ENCODE data around the gene ZNF548. TPM values are rescaled to one million over a fixed set of nuclear protein-coding genes. Genes with fewer than 3 reads are reported as not detected.

Gene ZNF548
- total and polyA plus RNA-seq, 2 donors (not counting 1 experiment from before 2014, with no cell fraction given), result 52.5 to 83.8 TPM

- ChIA-PET CTCF (no interaction called here), POLR2A (no interaction called here)
- no peak for DNase-seq
- TF ChIP-seq EZH2 (IDR thresholded peaks at IDR 0.05; ENCODE audit: borderline replicate concordance, insufficient read depth, low read depth, low read length, poor library complexity, severe bottlenecking), result no peak
- TF ChIP-seq CTCF (IDR thresholded peaks at IDR 0.05), result no peak
- no peak overlapping the region for H3K4me2 ChIP-seq (replicated peaks; ENCODE audit: low read depth, low read length, poor library complexity, severe bottlenecking)
- intact Hi-C loops (cut with micrococcal nuclease), result loop anchor here (10.0 kb wide), 1 partner anchor 624 kb away; the partner anchor contains the start of gene ZNF606
- H3K36me3 ChIP-seq (replicated peaks in 1 of 2; ENCODE audit: control extremely low read depth in 1 of 2, control insufficient read depth in 1 of 2, extremely low read depth in 1 of 2, insufficient read depth in 2 of 2, low read length in 1 of 2), result peaks cover 2 to 18% of the 10 kb centered on the region in 2 experiments
- ATAC-seq (ENCODE audit: low read depth), result no peak
- no peak overlapping the region for H3K4me3 ChIP-seq (ENCODE audit: control extremely low read depth in 1 of 5, extremely low read depth in 1 of 5, insufficient read depth in 1 of 5, low read depth in 2 of 5, low read length in 4 of 5)
- Mint-ChIP-seq H3K4me1 (no peaks in the 10 kb centered on the region), H3K9me3 (ENCODE audit: insufficient read depth) (peaks cover 11% of the 10 kb centered on the region), H3K4me3 (no peak overlapping the region), H3K27me3 (no peaks in the 10 kb centered on the region), H3K27ac (no peak overlapping the region)
- no peaks in the 10 kb centered on the region for H4K20me1 ChIP-seq (ENCODE audit: control insufficient read depth, insufficient read depth, low read length, poor library complexity, severe bottlenecking)
- no peaks in the 10 kb centered on the region for H3K27me3 ChIP-seq (replicated peaks in 1 of 4; ENCODE audit: control extremely low read depth in 1 of 4, control insufficient read depth in 3 of 4, insufficient read depth in 4 of 4, low read length in 3 of 4)
- H3K9ac ChIP-seq (ENCODE audit: low read length), result no peak overlapping the region
- H3K27ac ChIP-seq (ENCODE audit: low read length in 2 of 2), result no peak overlapping the region
- H3K9me3 ChIP-seq (ENCODE audit: control extremely low read depth in 1 of 3, control insufficient read depth in 2 of 3, insufficient read depth in 1 of 3, low read length in 2 of 3), result peaks cover 11 to 36% (median 24%) of the 10 kb centered on the region in 3 donors
- H3K79me2 ChIP-seq (ENCODE audit: control insufficient read depth, insufficient read depth, low read length), result no peaks in the 10 kb centered on the region
- H3K4me1 ChIP-seq (ENCODE audit: control insufficient read depth in 2 of 2, insufficient read depth in 2 of 2, low read length in 2 of 2), result no peaks in the 10 kb centered on the region
- H2AFZ ChIP-seq (ENCODE audit: insufficient read depth, low read depth, low read length, poor library complexity, severe bottlenecking), result no peak overlapping the region
These were observed 8.7 kb upstream of the ZNF548 start for GRCh38 chr19:57380923-57381322.

GRCh38 chr19:57382806-57383488 lies 6.7 kb upstream of the ZNF548 start:
- no peaks in the 10 kb centered on the region for H3K4me1 ChIP-seq (ENCODE audit: control insufficient read depth in 2 of 2, insufficient read depth in 2 of 2, low read length in 2 of 2)
- H3K27ac Mint-ChIP-seq, result no peak overlapping the region
- ChIA-PET POLR2A (no interaction called here), CTCF (no interaction called here)
- intact Hi-C loops (cut with micrococcal nuclease), result loop anchor here (10.0 kb wide), 1 partner anchor 622 kb away; the partner anchor contains the start of gene ZNF606
- peaks cover 8% of the 10 kb centered on the region for H3K79me2 ChIP-seq (ENCODE audit: control insufficient read depth, insufficient read depth, low read length)
- H4K20me1 ChIP-seq (ENCODE audit: control insufficient read depth, insufficient read depth, low read length, poor library complexity, severe bottlenecking), result no peaks in the 10 kb centered on the region
- H3K4me3 Mint-ChIP-seq, result no peak overlapping the region
- peaks cover 4 to 20% (median 14%) of the 10 kb centered on the region in 3 donors for H3K9me3 ChIP-seq (ENCODE audit: control extremely low read depth in 1 of 3, control insufficient read depth in 2 of 3, insufficient read depth in 1 of 3, low read length in 2 of 3)
- no peak overlapping the region for H3K27ac ChIP-seq (ENCODE audit: low read length in 2 of 2)
- no peaks in the 10 kb centered on the region for H3K27me3 ChIP-seq (replicated peaks in 1 of 4; ENCODE audit: control extremely low read depth in 1 of 4, control insufficient read depth in 3 of 4, insufficient read depth in 4 of 4, low read length in 3 of 4)
- no peaks in the 10 kb centered on the region for H3K27me3 Mint-ChIP-seq
- H3K9me3 Mint-ChIP-seq (ENCODE audit: insufficient read depth), result peaks cover 11% of the 10 kb centered on the region
- DNase-seq, result no peak
- H3K4me3 ChIP-seq (ENCODE audit: control extremely low read depth in 1 of 5, extremely low read depth in 1 of 5, insufficient read depth in 1 of 5, low read depth in 2 of 5, low read length in 4 of 5), result no peak overlapping the region
- H3K4me2 ChIP-seq (replicated peaks; ENCODE audit: low read depth, low read length, poor library complexity, severe bottlenecking), result no peak overlapping the region
- no peaks in the 10 kb centered on the region for H3K4me1 Mint-ChIP-seq
- no peak for TF ChIP-seq CTCF (IDR thresholded peaks at IDR 0.05)
- TF ChIP-seq EZH2 (IDR thresholded peaks at IDR 0.05; ENCODE audit: borderline replicate concordance, insufficient read depth, low read depth, low read length, poor library complexity, severe bottlenecking), result no peak
- 94% methylated on average over 3 of the region's 7 CpGs for WGBS (ENCODE audit: insufficient coverage)
- no peak overlapping the region for H3K9ac ChIP-seq (ENCODE audit: low read length)
- no peak for ATAC-seq (ENCODE audit: low read depth)
- H3K36me3 ChIP-seq (replicated peaks in 1 of 2; ENCODE audit: control extremely low read depth in 1 of 2, control insufficient read depth in 1 of 2, extremely low read depth in 1 of 2, insufficient read depth in 2 of 2, low read length in 1 of 2), result peaks cover 0 to 5% of the 10 kb centered on the region in 2 experiments
- H2AFZ ChIP-seq (ENCODE audit: insufficient read depth, low read depth, low read length, poor library complexity, severe bottlenecking), result no peak overlapping the region

All from B cell (primary cell).